PC-3 (cell line): Measurements from ENCODE around the gene DNASE1. TPM values are rescaled to one million over a fixed set of nuclear protein-coding genes. Genes with fewer than 3 reads are reported as not detected.

Experiments
- ATAC-seq: fragments of 200-7000 bp; cut with Tn5 transposase; 2 replicates; pipeline ENCODE4 v1.9.1; 2020; ENCODE audit warnings: mild to moderate bottlenecking, moderate library complexity
- BruUV-seq: library from RNA; stranded (reverse); fragments of 400-500 nt; replicated peaks from 2 replicates; lab custom pipeline; 2021; lab: Mats Ljungman, UMichigan
- CTCF ChIA-PET: fragments of 300-600 bp; sonication (Branson Sonifier 250); formaldehyde crosslinking; loops from one replicate; lab custom pipeline; 2022; ENCODE audit warnings: antibody characterized with exemption; lab: Charles Lee
- POLR2A ChIA-PET: fragments of 300-600 bp; sonication (Branson Sonifier 250); formaldehyde crosslinking; loops from one replicate; lab custom pipeline; 2022; ENCODE audit warnings: antibody characterized with exemption; ENCODE audit not compliant: unreplicated experiment; lab: Charles Lee
- DNase-seq: peaks from one replicate; pipeline ENCODE4 v3.0.0-alpha.2; 2015
- H2AFZ ChIP-seq: fragments of 300-600 bp; sonication (generic); 2 replicates; pipeline ENCODE4 v1.6.0; 2016; ENCODE audit warnings: antibody characterized with exemption, low read length
- H3F3A ChIP-seq: fragments of 300-600 bp; sonication (generic); one replicate; pipeline ENCODE4 v1.6.0; 2017; ENCODE audit warnings: antibody characterized with exemption, low read length, control low read depth, mild to moderate bottlenecking; ENCODE audit not compliant: unreplicated experiment
- H3K27ac ChIP-seq: fragments of 300-600 bp; sonication (generic); 2 replicates; pipeline ENCODE4 v1.5.1; 2016; ENCODE audit warnings: mild to moderate bottlenecking, low read length
- H3K27me3 ChIP-seq: fragments of 300-600 bp; sonication (generic); 2 replicates; pipeline ENCODE4 v1.6.1; 2016; ENCODE audit warnings: low read length, mixed read lengths
- H3K36me3 ChIP-seq: fragments of 300-600 bp; sonication (generic); 2 replicates; pipeline ENCODE4 v1.6.1; 2016; ENCODE audit warnings: low read depth, mixed run types, low read length, mixed read lengths
- H3K4me1 ChIP-seq: fragments of 300-600 bp; sonication (generic); 2 replicates; pipeline ENCODE4 v1.5.1; 2016; ENCODE audit warnings: low read length; ENCODE audit not compliant: insufficient read depth
- H3K4me2 ChIP-seq: fragments of 300-600 bp; sonication (generic); 2 replicates; pipeline ENCODE4 v1.6.0; 2016; ENCODE audit warnings: low read length
- H3K4me3 ChIP-seq: fragments of 300-600 bp; sonication (generic); 2 replicates; pipeline ENCODE4 v1.5.1; 2016; ENCODE audit warnings: mild to moderate bottlenecking, low read length, mixed read lengths
- H3K79me2 ChIP-seq: fragments of 300-600 bp; sonication (generic); 2 replicates; pipeline ENCODE4 v1.6.1; 2017; ENCODE audit warnings: low read length, mixed read lengths
- H3K9ac ChIP-seq: fragments of 300-600 bp; sonication (generic); 2 replicates; pipeline ENCODE4 v1.6.0; 2016; ENCODE audit warnings: mild to moderate bottlenecking, low read length
- H3K9me2 ChIP-seq: fragments of 300-600 bp; sonication (generic); replicated peaks from 2 replicates; pipeline ENCODE4 v1.6.1; 2016; ENCODE audit warnings: mixed run types, low read length, mixed read lengths
- H3K9me3 ChIP-seq: fragments of 300-600 bp; sonication (generic); 2 replicates; pipeline ENCODE4 v1.6.1; 2016; ENCODE audit warnings: low read length, mixed read lengths
- H4K20me1 ChIP-seq: fragments of 300-600 bp; sonication (generic); 2 replicates; pipeline ENCODE4 v1.6.1; 2016; ENCODE audit warnings: low read length, mixed read lengths
- EZH2 ChIP-seq: fragments of 300-600 bp; sonication (generic); IDR thresholded peaks from one replicate; pipeline ENCODE4 v1.6.1; 2017; ENCODE audit warnings: antibody characterized with exemption, mild to moderate bottlenecking, low read length; ENCODE audit not compliant: unreplicated experiment
- EZH2phosphoT487 ChIP-seq: fragments of 300-600 bp; sonication (generic); IDR thresholded peaks from 2 replicates; pipeline ENCODE4 v1.6.1; 2018; ENCODE audit warnings: mild to moderate bottlenecking, antibody characterized with exemption, low read length, borderline replicate concordance
- intact Hi-C: fragments of 100-400 bp; cut with micrococcal nuclease; formaldehyde crosslinking; loops from 2 replicates; pipeline ENCODE4 v1.9.0; 2023
- total RNA-seq: library from RNA; depleted of rRNA; stranded (reverse); fragments of >200 nt; gene quantifications from 2 replicates; pipeline ENCODE4 v1.2.3, GENCODE V29; 2014
- TF ChIP-seq, protein P1 (sequence below): fragments of 300-600 bp; sonication (generic); conservative IDR thresholded peaks from 2 replicates; pipeline ENCODE4 v1.5.1; 2017; ENCODE audit warnings: antibody characterized with exemption, low read depth, mild to moderate bottlenecking, low read length

DNASE1 gene
- total RNA-seq, 1 experiment from 2014 or later: 14.0 TPM

DNA sequence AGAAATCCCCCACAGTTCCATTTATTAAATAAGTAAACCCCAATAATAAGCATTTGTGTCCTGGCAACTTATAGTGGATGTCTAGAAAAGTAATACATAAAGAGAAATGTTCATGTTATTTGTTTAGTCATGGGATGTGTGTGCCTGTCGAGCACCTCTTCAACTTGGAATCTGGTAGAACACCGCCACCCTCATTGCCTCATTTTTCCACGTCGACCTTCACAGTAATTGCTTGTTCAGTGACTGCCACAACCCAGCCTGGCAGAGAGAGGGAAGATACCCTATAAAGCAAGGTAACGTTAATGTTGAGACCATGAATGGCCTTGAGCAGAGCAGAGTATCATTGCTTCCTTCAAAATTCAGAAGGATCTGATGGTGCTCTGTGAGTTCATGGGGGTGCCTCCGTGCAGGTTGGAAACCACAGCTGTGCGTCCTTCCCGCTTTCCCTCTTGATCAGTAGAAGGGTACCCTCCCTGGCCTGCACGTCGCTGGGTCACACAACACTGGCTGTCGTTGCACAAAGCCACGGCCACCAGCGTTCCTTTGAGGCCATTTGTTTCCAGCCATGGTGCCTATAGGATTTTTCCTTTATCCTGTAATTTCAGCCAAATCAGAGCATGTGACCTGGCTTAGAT, 3.7 kb upstream of the DNASE1 start:
- CTCF ChIA-PET: no interaction called here
- ATAC-seq (no peak), DNase-seq (no peak)
- TF ChIP-seq, protein P1, sequence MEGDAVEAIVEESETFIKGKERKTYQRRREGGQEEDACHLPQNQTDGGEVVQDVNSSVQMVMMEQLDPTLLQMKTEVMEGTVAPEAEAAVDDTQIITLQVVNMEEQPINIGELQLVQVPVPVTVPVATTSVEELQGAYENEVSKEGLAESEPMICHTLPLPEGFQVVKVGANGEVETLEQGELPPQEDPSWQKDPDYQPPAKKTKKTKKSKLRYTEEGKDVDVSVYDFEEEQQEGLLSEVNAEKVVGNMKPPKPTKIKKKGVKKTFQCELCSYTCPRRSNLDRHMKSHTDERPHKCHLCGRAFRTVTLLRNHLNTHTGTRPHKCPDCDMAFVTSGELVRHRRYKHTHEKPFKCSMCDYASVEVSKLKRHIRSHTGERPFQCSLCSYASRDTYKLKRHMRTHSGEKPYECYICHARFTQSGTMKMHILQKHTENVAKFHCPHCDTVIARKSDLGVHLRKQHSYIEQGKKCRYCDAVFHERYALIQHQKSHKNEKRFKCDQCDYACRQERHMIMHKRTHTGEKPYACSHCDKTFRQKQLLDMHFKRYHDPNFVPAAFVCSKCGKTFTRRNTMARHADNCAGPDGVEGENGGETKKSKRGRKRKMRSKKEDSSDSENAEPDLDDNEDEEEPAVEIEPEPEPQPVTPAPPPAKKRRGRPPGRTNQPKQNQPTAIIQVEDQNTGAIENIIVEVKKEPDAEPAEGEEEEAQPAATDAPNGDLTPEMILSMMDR: no peak
- no peak for TF ChIP-seq EZH2
- TF ChIP-seq EZH2phosphoT487: no peak
- H3K4me1 ChIP-seq: peaks cover 14% of the 10 kb centered on the region
- H3K4me3 ChIP-seq: no peak overlapping the region
- H2AFZ ChIP-seq: no peak overlapping the region
- no peak overlapping the region for H3K4me2 ChIP-seq
- no peak overlapping the region for H3K9ac ChIP-seq
- no peaks in the 10 kb centered on the region for H3K79me2 ChIP-seq
- no peak overlapping the region for H3K27ac ChIP-seq
- no peaks in the 10 kb centered on the region for H3F3A ChIP-seq
- BruUV-seq: no TSS peak
- H3K9me3 ChIP-seq: no peaks in the 10 kb centered on the region
- POLR2A ChIA-PET: no interaction called here
- no peaks in the 10 kb centered on the region for H3K9me2 ChIP-seq
- H3K36me3 ChIP-seq: peaks cover 4% of the 10 kb centered on the region; the same call in 1 of the 2 replicates
- intact Hi-C loops: no loop called here
- H3K27me3 ChIP-seq: no peaks in the 10 kb centered on the region
- H4K20me1 ChIP-seq: no peaks in the 10 kb centered on the region

DNA sequence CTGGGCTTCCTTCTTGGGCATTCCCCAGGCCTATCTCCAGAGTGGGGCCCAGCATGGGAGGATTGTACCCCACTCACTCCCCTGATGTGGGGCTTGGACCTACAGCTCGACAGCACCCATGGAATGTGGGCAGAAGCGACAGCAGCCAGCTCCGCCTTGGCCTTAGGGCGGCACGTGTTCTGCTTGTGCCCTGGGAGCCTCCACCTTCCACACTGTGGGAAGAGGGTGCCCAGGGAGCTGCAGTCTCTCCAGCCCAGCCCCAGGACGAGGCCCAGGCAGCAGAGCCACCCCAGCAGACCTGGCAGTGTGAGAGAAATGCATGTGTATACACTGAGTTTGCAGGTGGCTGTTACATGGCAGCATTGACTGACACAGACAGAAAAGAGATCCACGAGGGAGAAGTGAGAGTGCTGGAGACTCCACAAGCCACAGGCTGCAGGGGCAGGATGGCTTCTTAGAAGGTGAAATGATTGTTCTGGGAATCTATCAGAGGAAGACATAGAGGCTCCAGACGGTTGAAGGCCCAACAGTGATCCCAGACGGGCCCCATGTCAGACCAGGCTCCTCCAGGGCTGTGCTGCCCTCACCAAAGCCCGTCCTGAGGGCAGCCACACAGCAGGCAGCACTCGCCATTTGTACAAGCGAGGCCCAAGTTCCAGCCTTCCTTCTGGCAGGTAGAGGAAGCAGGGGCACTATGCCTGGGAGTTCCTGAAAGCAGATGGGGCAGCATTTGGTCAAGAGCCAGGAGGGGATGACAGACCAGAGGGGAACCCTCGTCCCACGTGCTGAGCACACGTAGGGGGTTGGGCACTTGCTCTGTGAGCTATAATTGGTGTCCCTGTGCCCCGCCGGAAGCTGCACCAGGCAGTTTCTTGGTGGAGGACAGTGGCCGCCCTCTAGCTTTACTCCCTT, 2.8 kb upstream of the DNASE1 start:
- no peak overlapping the region for H3K27ac ChIP-seq
- DNase-seq (no peak), ATAC-seq (no peak)
- H3K9me2 ChIP-seq: no peaks in the 10 kb centered on the region
- H3K27me3 ChIP-seq: no peaks in the 10 kb centered on the region
- H3K4me3 ChIP-seq: no peak overlapping the region
- H3K4me1 ChIP-seq: peaks cover 7% of the 10 kb centered on the region
- H3F3A ChIP-seq: no peaks in the 10 kb centered on the region
- TF ChIP-seq EZH2 (no peak), EZH2phosphoT487 (no peak)
- TF ChIP-seq, protein P1: no peak
- H3K4me2 ChIP-seq: no peak overlapping the region
- peaks cover 4% of the 10 kb centered on the region; the same call in 1 of the 2 replicates for H3K36me3 ChIP-seq
- no peak overlapping the region for H2AFZ ChIP-seq
- intact Hi-C loops: no loop called here
- H3K9ac ChIP-seq: no peak overlapping the region
- no peaks in the 10 kb centered on the region for H4K20me1 ChIP-seq
- ChIA-PET POLR2A (no interaction called here), CTCF (no interaction called here)
- H3K79me2 ChIP-seq: no peaks in the 10 kb centered on the region
- H3K9me3 ChIP-seq: no peaks in the 10 kb centered on the region
- no TSS peak for BruUV-seq
